ENCODE results near the gene PIGT. TPM values are rescaled to one million over a fixed set of nuclear protein-coding genes. Genes with fewer than 3 reads are reported as not detected.
A peak's percentile ranks its signal among the peaks of the same experiment; 100 is the strongest.

Gene PIGT
- total RNA-seq, 2 experiments from 2014 or later = 89.2 to 104 TPM

DNA sequence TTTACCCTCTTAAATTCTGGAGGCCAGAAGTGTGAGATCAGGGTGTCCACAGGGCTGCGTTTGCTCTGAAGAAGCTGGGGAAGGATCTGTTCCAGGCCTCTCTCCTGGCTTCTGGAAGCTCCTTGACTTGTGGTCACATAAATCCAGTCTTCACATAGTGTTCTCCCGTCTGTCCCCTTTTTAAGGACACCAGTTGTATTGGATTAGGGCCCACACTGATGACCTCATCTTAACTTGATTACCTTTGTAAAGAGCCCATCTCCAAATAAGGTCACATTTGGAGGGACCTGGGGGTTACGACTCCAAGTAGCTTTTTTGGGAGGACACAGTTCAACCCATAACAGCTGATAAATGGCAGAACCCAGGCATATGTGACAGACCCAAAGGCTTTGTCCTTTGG lies 33.6 kb downstream of the PIGT start:
- Histone ChIP-seq H3K9me2 (ENCODE audit: insufficient read depth, low read length) (no peaks in the 10 kb centered on the region), H3K4me3 (ENCODE audit: low read depth, low read length, poor library complexity, severe bottlenecking) (no peak overlapping the region), H3K36me3 (ENCODE audit: insufficient read depth, low read length) (no peaks in the 10 kb centered on the region), H3K27ac (ENCODE audit: low read depth, low read length, poor library complexity, severe bottlenecking) (no peak overlapping the region), H3K4me1 (ENCODE audit: insufficient read depth, low read length, poor library complexity, severe bottlenecking) (peaks cover 11% of the 10 kb centered on the region), H2AFZ (ENCODE audit: low read length) (no peak overlapping the region), H3K4me2 (ENCODE audit: low read length) (no peak overlapping the region), H3K9me3 (ENCODE audit: low read length) (no peaks in the 10 kb centered on the region), H3K79me2 (ENCODE audit: insufficient read depth, low read depth, low read length) (no peaks in the 10 kb centered on the region), H4K20me1 (ENCODE audit: insufficient read depth, low read length) (no peaks in the 10 kb centered on the region)
- intact Hi-C loops (cut with micrococcal nuclease; ENCODE audit: unreplicated experiment) = no loop called here
- TF ChIP-seq, protein P1, sequence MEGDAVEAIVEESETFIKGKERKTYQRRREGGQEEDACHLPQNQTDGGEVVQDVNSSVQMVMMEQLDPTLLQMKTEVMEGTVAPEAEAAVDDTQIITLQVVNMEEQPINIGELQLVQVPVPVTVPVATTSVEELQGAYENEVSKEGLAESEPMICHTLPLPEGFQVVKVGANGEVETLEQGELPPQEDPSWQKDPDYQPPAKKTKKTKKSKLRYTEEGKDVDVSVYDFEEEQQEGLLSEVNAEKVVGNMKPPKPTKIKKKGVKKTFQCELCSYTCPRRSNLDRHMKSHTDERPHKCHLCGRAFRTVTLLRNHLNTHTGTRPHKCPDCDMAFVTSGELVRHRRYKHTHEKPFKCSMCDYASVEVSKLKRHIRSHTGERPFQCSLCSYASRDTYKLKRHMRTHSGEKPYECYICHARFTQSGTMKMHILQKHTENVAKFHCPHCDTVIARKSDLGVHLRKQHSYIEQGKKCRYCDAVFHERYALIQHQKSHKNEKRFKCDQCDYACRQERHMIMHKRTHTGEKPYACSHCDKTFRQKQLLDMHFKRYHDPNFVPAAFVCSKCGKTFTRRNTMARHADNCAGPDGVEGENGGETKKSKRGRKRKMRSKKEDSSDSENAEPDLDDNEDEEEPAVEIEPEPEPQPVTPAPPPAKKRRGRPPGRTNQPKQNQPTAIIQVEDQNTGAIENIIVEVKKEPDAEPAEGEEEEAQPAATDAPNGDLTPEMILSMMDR (conservative IDR thresholded peaks at IDR 0.05; ENCODE audit: low read length) = no peak
- no peak for TF ChIP-seq EZH2phosphoT487 (IDR thresholded peaks at IDR 0.05; ENCODE audit: borderline replicate concordance, low read depth, low read length)
- no peak for DNase-seq (ENCODE audit: low spot score)
- POLR2A ChIA-PET = interaction anchor here (0.8 kb wide), 1 partner anchor 81 kb away, joined by 4 read pairs; no protein-coding TSS in a partner anchor
- CTCF ChIA-PET (ENCODE audit: unreplicated experiment) = interaction anchor here (1.7 kb wide), 1 partner anchor 75 kb away, joined by 5 read pairs; no protein-coding TSS in a partner anchor
- BruUV-seq (replicated peaks) = no TSS peak

DNA sequence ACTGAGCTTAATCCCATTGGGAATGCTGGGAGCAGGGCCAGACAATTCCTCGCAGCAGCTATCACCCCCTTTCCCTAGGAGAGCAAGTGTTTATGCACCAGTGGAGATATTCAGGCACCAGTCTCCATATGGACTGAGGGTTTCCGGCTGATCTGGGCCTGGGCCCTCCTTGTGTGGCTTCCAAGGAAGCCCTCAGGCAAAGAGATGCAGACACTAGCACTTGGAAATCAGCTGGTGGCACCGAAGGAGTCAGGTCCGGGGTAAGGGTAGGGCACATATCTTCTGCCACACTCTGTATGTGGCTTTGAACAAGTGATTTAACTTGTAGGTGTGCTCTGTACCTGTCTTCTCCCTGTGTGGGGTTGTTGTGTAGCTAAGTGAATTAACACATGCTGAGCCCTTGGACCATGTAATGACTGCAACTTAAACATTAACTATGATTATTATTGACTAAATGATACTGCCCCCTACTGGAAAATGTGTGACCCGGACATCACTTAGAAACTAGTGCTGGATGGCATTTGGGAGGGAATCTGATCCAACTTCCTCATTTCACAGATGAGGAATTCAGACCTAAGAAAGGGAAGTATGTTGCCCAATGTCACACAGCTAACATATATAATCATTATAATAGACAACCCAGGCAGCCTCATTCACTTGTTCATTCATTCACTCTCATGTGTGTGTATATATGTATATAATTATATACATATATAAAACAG lies 34.3 kb downstream of the PIGT start:
- Histone ChIP-seq H3K36me3 (ENCODE audit: insufficient read depth, low read length) (no peaks in the 10 kb centered on the region), H2AFZ (ENCODE audit: low read length) (no peak overlapping the region), H3K79me2 (ENCODE audit: insufficient read depth, low read depth, low read length) (no peaks in the 10 kb centered on the region), H3K4me2 (ENCODE audit: low read length) (no peak overlapping the region), H3K4me1 (ENCODE audit: insufficient read depth, low read length, poor library complexity, severe bottlenecking) (peaks cover 11% of the 10 kb centered on the region), H3K9me2 (ENCODE audit: insufficient read depth, low read length) (no peaks in the 10 kb centered on the region), H4K20me1 (ENCODE audit: insufficient read depth, low read length) (no peaks in the 10 kb centered on the region), H3K27ac (ENCODE audit: low read depth, low read length, poor library complexity, severe bottlenecking) (no peak overlapping the region), H3K9me3 (ENCODE audit: low read length) (no peaks in the 10 kb centered on the region), H3K4me3 (ENCODE audit: low read depth, low read length, poor library complexity, severe bottlenecking) (no peak overlapping the region)
- no peak for TF ChIP-seq EZH2phosphoT487 (IDR thresholded peaks at IDR 0.05; ENCODE audit: borderline replicate concordance, low read depth, low read length)
- TF ChIP-seq, protein P1 (conservative IDR thresholded peaks at IDR 0.05; ENCODE audit: low read length) = peak; percentile 94
- BruUV-seq (replicated peaks) = no TSS peak
- ChIA-PET POLR2A (interaction anchor here (0.8 kb wide), 1 partner anchor 82 kb away, joined by 4 read pairs; no protein-coding TSS in a partner anchor), CTCF (ENCODE audit: unreplicated experiment) (interaction anchor here (0.5 to 1.7 kb wide), 2 partner anchors 76 to 115 kb away, joined by 5 to 8 read pairs; no protein-coding TSS in a partner anchor)
- intact Hi-C loops (cut with micrococcal nuclease; ENCODE audit: unreplicated experiment) = loop anchor here (1.0 to 5.0 kb wide), 3 partner anchors 88 to 322 kb away; no protein-coding TSS in a partner anchor
- DNase-seq (ENCODE audit: low spot score) = peak; percentile 79

DNA sequence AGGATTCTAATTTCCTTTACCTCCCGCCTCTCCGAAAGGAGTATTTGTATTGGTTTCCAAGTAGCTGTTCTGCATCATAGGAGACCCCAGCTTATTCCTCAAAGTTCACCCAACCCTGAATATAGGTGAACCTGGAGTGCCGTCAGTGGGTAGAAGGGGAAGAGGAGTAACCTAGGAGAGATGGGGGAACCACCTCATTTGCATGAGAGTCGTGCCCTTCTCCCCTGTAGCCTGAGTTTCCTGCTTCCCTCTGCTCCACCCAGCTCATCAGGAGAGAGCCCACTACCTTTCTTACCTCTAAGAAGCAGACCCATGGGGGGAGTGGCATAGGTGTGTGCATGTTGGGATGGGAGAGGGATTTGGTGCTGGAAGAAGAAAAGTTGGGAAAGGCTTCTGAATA lies 36.3 kb downstream of the PIGT start:
- Histone ChIP-seq H3K27ac (ENCODE audit: low read depth, low read length, poor library complexity, severe bottlenecking) (no peak overlapping the region), H3K4me2 (ENCODE audit: low read length) (no peak overlapping the region), H3K4me1 (ENCODE audit: insufficient read depth, low read length, poor library complexity, severe bottlenecking) (peaks cover 11% of the 10 kb centered on the region), H2AFZ (ENCODE audit: low read length) (no peak overlapping the region), H3K9me3 (ENCODE audit: low read length) (no peaks in the 10 kb centered on the region), H3K36me3 (ENCODE audit: insufficient read depth, low read length) (no peaks in the 10 kb centered on the region), H3K9me2 (ENCODE audit: insufficient read depth, low read length) (no peaks in the 10 kb centered on the region), H4K20me1 (ENCODE audit: insufficient read depth, low read length) (no peaks in the 10 kb centered on the region), H3K79me2 (ENCODE audit: insufficient read depth, low read depth, low read length) (no peaks in the 10 kb centered on the region), H3K4me3 (ENCODE audit: low read depth, low read length, poor library complexity, severe bottlenecking) (no peak overlapping the region)
- BruUV-seq (replicated peaks) = no TSS peak
- no peak for DNase-seq (ENCODE audit: low spot score)
- no peak for TF ChIP-seq EZH2phosphoT487 (IDR thresholded peaks at IDR 0.05; ENCODE audit: borderline replicate concordance, low read depth, low read length)
- TF ChIP-seq, protein P1 (conservative IDR thresholded peaks at IDR 0.05; ENCODE audit: low read length) = no peak
- intact Hi-C loops (cut with micrococcal nuclease; ENCODE audit: unreplicated experiment) = loop anchor here (5.0 kb wide), 2 partner anchors 130 to 320 kb away; no protein-coding TSS in a partner anchor
- POLR2A ChIA-PET = interaction anchor here (0.6 to 1.3 kb wide), 3 partner anchors 13 to 404 kb away, joined by 3 read pairs; no protein-coding TSS in a partner anchor
- CTCF ChIA-PET (ENCODE audit: unreplicated experiment) = interaction anchor here (0.6 kb wide), 1 partner anchor 134 kb away, joined by 3 read pairs; no protein-coding TSS in a partner anchor
